Measurements from ENCODE around the gene LRRC8B.

DNA sequence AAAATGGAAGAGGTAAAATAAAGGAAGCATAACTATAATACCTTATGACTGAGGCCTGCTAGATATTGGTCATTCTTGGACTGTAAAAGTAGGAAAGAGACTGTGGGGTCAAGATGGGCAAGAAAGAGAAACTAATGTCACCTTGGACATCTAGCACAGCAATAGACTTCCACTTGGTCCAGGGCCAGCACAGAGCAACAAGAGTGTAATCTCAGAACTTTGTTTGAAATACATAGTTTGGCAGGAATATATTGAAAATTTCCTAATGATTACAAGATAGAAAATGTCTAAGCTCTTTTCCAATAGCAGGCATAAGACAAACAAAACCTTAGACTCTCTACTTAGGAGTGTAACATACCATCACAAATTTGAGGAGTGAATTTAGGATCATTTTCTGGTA lies 112.9 kb downstream of the LRRC8B start:
- TF ChIP-seq CTCF (conservative IDR thresholded peaks at IDR 0.05; ENCODE audit: low read length) = no peak
- no peak for TF ChIP-seq EZH2phosphoT487 (IDR thresholded peaks at IDR 0.05; ENCODE audit: borderline replicate concordance)

All from Loucy (cell line).